HepG2 (cell line): Measurements from ENCODE around the gene ZBTB37. TPM values are rescaled to one million over a fixed set of nuclear protein-coding genes. Genes with fewer than 3 reads are reported as not detected.
A peak's percentile ranks its signal among the peaks of the same experiment; 100 is the strongest.

ENCODE experiments used
- AKAP8 ChIP-seq: sonication (generic); formaldehyde crosslinking; IDR thresholded peaks from 2 replicates; pipeline ENCODE4 v1.5.1; 2020; ENCODE audit warnings: mild to moderate bottlenecking, missing genetic modification reagents
- ATF1 ChIP-seq: IDR thresholded peaks from 2 replicates; pipeline ENCODE4 v1.6.1; 2016; ENCODE audit warnings: mild to moderate bottlenecking, control low read depth
- ATF6 ChIP-seq: sonication (generic); formaldehyde crosslinking; conservative IDR thresholded peaks from 2 replicates; pipeline ENCODE4 v1.4.0; 2020; ENCODE audit warnings: missing genetic modification reagents
- ATF7 ChIP-seq, 2 experiments: fragments of 450-650 bp in 1 of 2; sonication (generic) in 1 of 2; formaldehyde crosslinking in 1 of 2; IDR thresholded peaks; 2 replicates each; pipeline versions ENCODE4 v1.4.0 to v1.6.1; 2016 to 2020; ENCODE audit warnings: antibody characterized with exemption in 1 of 2, mild to moderate bottlenecking in 1 of 2, missing genetic modification reagents in 1 of 2
- CENPT ChIP-seq: sonication (generic); formaldehyde crosslinking; IDR thresholded peaks from 2 replicates; pipeline ENCODE4 v1.8.0; 2022; ENCODE audit warnings: low read depth, mild to moderate bottlenecking, moderate library complexity, missing genetic modification reagents
- DMTF1 ChIP-seq: sonication (generic); formaldehyde crosslinking; IDR thresholded peaks from 2 replicates; pipeline ENCODE4 v1.4.0; 2020; ENCODE audit warnings: mild to moderate bottlenecking, missing genetic modification reagents
- KAT8 ChIP-seq: IDR thresholded peaks from 2 replicates; pipeline ENCODE4 v1.6.1; 2016; ENCODE audit warnings: missing genetic modification reagents, missing compliant biosample characterization
- MEF2D ChIP-seq: sonication (generic); formaldehyde crosslinking; IDR thresholded peaks from 2 replicates; pipeline ENCODE4 v1.5.1; 2020; ENCODE audit warnings: mild to moderate bottlenecking, missing genetic modification reagents
- MXD4 ChIP-seq: IDR thresholded peaks from 2 replicates; pipeline ENCODE4 v1.6.1; 2016; ENCODE audit warnings: mild to moderate bottlenecking, missing biosample characterization, missing genetic modification reagents
- NAIF1 ChIP-seq: sonication (generic); formaldehyde crosslinking; IDR thresholded peaks from 2 replicates; pipeline ENCODE4 v1.5.0; 2020; ENCODE audit warnings: mild to moderate bottlenecking, missing genetic modification reagents, borderline replicate concordance
- PAF1 ChIP-seq: IDR thresholded peaks from 2 replicates; pipeline ENCODE4 v1.6.1; 2016; ENCODE audit warnings: missing genetic modification reagents, missing compliant biosample characterization
- TIGD3 ChIP-seq: sonication (generic); formaldehyde crosslinking; IDR thresholded peaks from 2 replicates; pipeline ENCODE4 v1.5.1; 2020; ENCODE audit warnings: mild to moderate bottlenecking, missing genetic modification reagents, borderline replicate concordance
- TOPORS ChIP-seq: sonication (generic); formaldehyde crosslinking; IDR thresholded peaks from 2 replicates; pipeline ENCODE4 v1.8.0; 2023; ENCODE audit warnings: mild to moderate bottlenecking, missing genetic modification reagents
- UBTF ChIP-seq: sonication (generic); formaldehyde crosslinking; IDR thresholded peaks from 2 replicates; pipeline ENCODE4 v1.4.0; 2020; ENCODE audit warnings: mild to moderate bottlenecking, missing genetic modification reagents
- ZC3H13 ChIP-seq: sonication (generic); formaldehyde crosslinking; IDR thresholded peaks from 2 replicates; pipeline ENCODE4 v1.8.1; 2023; ENCODE audit warnings: mild to moderate bottlenecking, missing genetic modification reagents, moderate library complexity
- ZFAT ChIP-seq: sonication (generic); formaldehyde crosslinking; conservative IDR thresholded peaks from 2 replicates; pipeline ENCODE4 v1.8.1; 2023; ENCODE audit warnings: missing genetic modification reagents, inconsistent platforms
- ZFP36L2 ChIP-seq: sonication (generic); formaldehyde crosslinking; IDR thresholded peaks from 2 replicates; pipeline ENCODE4 v1.4.0; 2020; ENCODE audit warnings: missing genetic modification reagents
- ZFP62 ChIP-seq: sonication (generic); formaldehyde crosslinking; IDR thresholded peaks from 2 replicates; pipeline ENCODE4 v1.4.0; 2020; ENCODE audit warnings: missing genetic modification reagents
- ZFY ChIP-seq: sonication (generic); formaldehyde crosslinking; IDR thresholded peaks from 2 replicates; pipeline ENCODE4 v1.4.0; 2020; ENCODE audit warnings: missing genetic modification reagents
- ZNF333 ChIP-seq: sonication (generic); formaldehyde crosslinking; IDR thresholded peaks from 2 replicates; pipeline ENCODE4 v1.4.0; 2020; ENCODE audit warnings: mild to moderate bottlenecking, missing genetic modification reagents, borderline replicate concordance
- ZNF446 ChIP-seq: sonication (generic); formaldehyde crosslinking; IDR thresholded peaks from 2 replicates; pipeline ENCODE4 v1.5.0; 2020; ENCODE audit warnings: mild to moderate bottlenecking, missing genetic modification reagents
- ZNF558 ChIP-seq: sonication (generic); formaldehyde crosslinking; IDR thresholded peaks from 2 replicates; pipeline ENCODE4 v1.9.0; 2022; ENCODE audit warnings: mild to moderate bottlenecking, missing genetic modification reagents, borderline replicate concordance
- polyA plus RNA-seq, 8 experiments: library from polyadenylated mRNA; depleted of rRNA in 3 of 8; stranded (reverse) in 7 of 8; unstranded in 1 of 8; fragments of >200 nt; fragmentation: Illumina TruSeq in 4 of 8; extraction: Trizol in 4 of 8; gene quantifications; 2 replicates each; pipeline versions ENCODE4 v1.2.1 to v1.2.3, GENCODE V29; 2011 to 2016; ENCODE audit warnings: low read depth in 4 of 8, missing spikeins in 1 of 8, mixed read lengths in 1 of 8; ENCODE audit not compliant: insufficient read depth in 1 of 8
- total RNA-seq, 5 experiments: library from RNA; depleted of rRNA; stranded (reverse); fragments of >200 nt; fragmentation: Illumina TruSeq; extraction: Trizol; gene quantifications; 2 replicates each; pipeline ENCODE4 v1.2.3, GENCODE V29; 2016; ENCODE audit warnings: low read depth in 1 of 5

Gene ZBTB37
- total and polyA plus RNA-seq, 2 of the 13 experiments (the other 11 are each of a cell fraction or from before 2014, with no cell fraction given), result 2.6 to 7.7 TPM

GRCh38 chr1:173867753-173868265 lies 371 bp upstream of the ZBTB37 start, which contains the start of gene GAS5 (continued):
- TF ChIP-seq ATF6 (CRISPR knock-in tag), result peak; percentile 93; the same call in 1 of the 2 replicates
- TF ChIP-seq PAF1 (CRISPR knock-in tag), result peak; percentile 54; the same call in 1 of the 2 replicates
- TF ChIP-seq MXD4 (CRISPR knock-in tag), result peak; percentile 86
- 0 out of 2 replicates have a peak, but pooled peaks have one; percentile 2 for TF ChIP-seq CENPT (CRISPR knock-in tag)
- no peak for TF ChIP-seq ZNF446 (CRISPR knock-in tag)
- no peak for TF ChIP-seq ZFP36L2 (CRISPR knock-in tag)
- TF ChIP-seq ZFY (CRISPR knock-in tag), result no peak; the same call in none of the 2 replicates
- TF ChIP-seq ZFP62, result no peak
- TF ChIP-seq KAT8 (CRISPR knock-in tag), result peak; percentile 10; the same call in 1 of the 2 replicates
- peak; percentile 68 for TF ChIP-seq MEF2D (CRISPR knock-in tag)
- 0 out of 2 replicates have a peak, but pooled peaks have one; percentile 41 for TF ChIP-seq TIGD3 (CRISPR knock-in tag)
- peak; percentile 94 for TF ChIP-seq ATF1 (CRISPR knock-in tag)
- TF ChIP-seq DMTF1 (CRISPR knock-in tag), result 0 out of 2 replicates have a peak, but pooled peaks have one; percentile 36
- TF ChIP-seq ZNF333 (CRISPR knock-in tag), result no peak
- TF ChIP-seq ZFAT (CRISPR knock-in tag), result no peak
- TF ChIP-seq AKAP8, result no peak
- TF ChIP-seq ZC3H13, result no peak
- TF ChIP-seq ZNF558 (CRISPR knock-in tag), result 0 out of 2 replicates have a peak, but pooled peaks have one; percentile 71
- TF ChIP-seq UBTF (CRISPR knock-in tag), result peak; percentile 50; the same call in 1 of the 2 replicates
- TF ChIP-seq NAIF1, result no peak
- TF ChIP-seq TOPORS (CRISPR knock-in tag), result 0 out of 2 replicates have a peak, but pooled peaks have one; percentile 17
- peak; percentile 100 for TF ChIP-seq ATF7 (IDR thresholded peaks at IDR 0.05)
- TF ChIP-seq ATF7 (CRISPR knock-in tag; IDR thresholded peaks at IDR 0.05), result peak; percentile 94
